HEK293 (cell line): ENCODE results near the gene C20orf204.

Source experiments
- FEZF1 ChIP-seq: fragments of 450-650 bp; formaldehyde crosslinking; IDR thresholded peaks from 2 replicates; pipeline ENCODE4 v1.5.1; 2016; ENCODE audit warnings: missing biosample characterization, missing genetic modification characterization
- GLIS2 ChIP-seq: fragments of 450-650 bp; formaldehyde crosslinking; IDR thresholded peaks from 2 replicates; pipeline ENCODE4 v1.5.1; 2016; ENCODE audit warnings: missing biosample characterization, missing genetic modification characterization
- KLF16 ChIP-seq: fragments of 450-650 bp; formaldehyde crosslinking; IDR thresholded peaks from 2 replicates; pipeline ENCODE4 v1.5.1; 2017; ENCODE audit warnings: missing biosample characterization, missing genetic modification characterization
- KLF7 ChIP-seq: fragments of 450-650 bp; formaldehyde crosslinking; IDR thresholded peaks from 2 replicates; pipeline ENCODE4 v1.5.1; 2016; ENCODE audit warnings: missing biosample characterization, missing genetic modification characterization, borderline replicate concordance
- SALL2 ChIP-seq: fragments of 450-650 bp; formaldehyde crosslinking; IDR thresholded peaks from 2 replicates; pipeline ENCODE4 v1.5.0; 2017; ENCODE audit warnings: missing biosample characterization, mild to moderate bottlenecking, missing genetic modification characterization, borderline replicate concordance
- ZBTB1 ChIP-seq: fragments of 450-650 bp; formaldehyde crosslinking; IDR thresholded peaks from 2 replicates; pipeline ENCODE4 v1.5.1; 2016; ENCODE audit warnings: missing biosample characterization, missing genetic modification characterization
- ZBTB20 ChIP-seq: fragments of 450-650 bp; formaldehyde crosslinking; IDR thresholded peaks from 2 replicates; pipeline ENCODE4 v1.5.1; 2016; ENCODE audit warnings: missing biosample characterization, missing genetic modification characterization
- ZBTB21 ChIP-seq: fragments of 450-650 bp; formaldehyde crosslinking; IDR thresholded peaks from 2 replicates; pipeline ENCODE4 v1.5.1; 2017; ENCODE audit warnings: missing biosample characterization, missing genetic modification characterization
- ZBTB26 ChIP-seq: fragments of 450-650 bp; formaldehyde crosslinking; optimal IDR thresholded peaks from 2 replicates; pipeline ENCODE3; 2016; ENCODE audit warnings: missing biosample characterization, mild to moderate bottlenecking, missing genetic modification characterization
- ZBTB49 ChIP-seq: fragments of 450-650 bp; formaldehyde crosslinking; IDR thresholded peaks from 2 replicates; pipeline ENCODE4 v1.5.1; 2016; ENCODE audit warnings: missing biosample characterization, missing genetic modification characterization, low read depth
- ZBTB8A ChIP-seq: fragments of 450-650 bp; formaldehyde crosslinking; IDR thresholded peaks from 2 replicates; pipeline ENCODE4 v1.5.1; 2016; ENCODE audit warnings: missing biosample characterization, missing genetic modification characterization
- ZIC2 ChIP-seq: fragments of 450-650 bp; formaldehyde crosslinking; IDR thresholded peaks from 2 replicates; pipeline ENCODE4 v1.5.1; 2016; ENCODE audit warnings: missing biosample characterization, missing genetic modification characterization
- ZNF155 ChIP-seq: fragments of 450-650 bp; formaldehyde crosslinking; IDR thresholded peaks from 2 replicates; pipeline ENCODE4 v1.5.1; 2016; ENCODE audit warnings: missing biosample characterization, missing genetic modification characterization
- ZNF18 ChIP-seq: fragments of 450-650 bp; formaldehyde crosslinking; IDR thresholded peaks from 2 replicates; pipeline ENCODE4 v1.5.1; 2016; ENCODE audit warnings: missing biosample characterization, missing genetic modification characterization
- ZNF223 ChIP-seq: fragments of 450-650 bp; formaldehyde crosslinking; IDR thresholded peaks from 2 replicates; pipeline ENCODE4 v1.5.1; 2016; ENCODE audit warnings: missing biosample characterization, missing genetic modification characterization
- ZNF266 ChIP-seq: fragments of 450-650 bp; formaldehyde crosslinking; IDR thresholded peaks from 2 replicates; pipeline ENCODE4 v1.5.1; 2016; ENCODE audit warnings: missing biosample characterization, missing genetic modification characterization, low read depth
- ZNF341 ChIP-seq: fragments of 450-650 bp; formaldehyde crosslinking; IDR thresholded peaks from 2 replicates; pipeline ENCODE4; 2016; ENCODE audit warnings: low read depth, missing biosample characterization, missing genetic modification characterization
- ZNF37A ChIP-seq: fragments of 450-650 bp; IDR thresholded peaks from 2 replicates; pipeline ENCODE4 v1.5.1; 2018; ENCODE audit warnings: missing biosample characterization, missing genetic modification characterization
- ZNF529 ChIP-seq: fragments of 450-650 bp; formaldehyde crosslinking; IDR thresholded peaks from 2 replicates; pipeline ENCODE4 v1.5.1; 2017; ENCODE audit warnings: missing genetic modification characterization, missing biosample characterization; ENCODE audit not compliant: insufficient replicate concordance
- ZNF600 ChIP-seq: fragments of 450-650 bp; formaldehyde crosslinking; IDR thresholded peaks from 2 replicates; pipeline ENCODE4 v1.5.1; 2016; ENCODE audit warnings: missing biosample characterization, missing genetic modification characterization
- ZNF639 ChIP-seq: fragments of 450-650 bp; formaldehyde crosslinking; IDR thresholded peaks from 2 replicates; pipeline ENCODE4 v1.5.1; 2016; ENCODE audit warnings: missing biosample characterization, missing genetic modification characterization
- ZNF658 ChIP-seq: fragments of 450-650 bp; formaldehyde crosslinking; IDR thresholded peaks from 2 replicates; pipeline ENCODE4; 2016; ENCODE audit warnings: missing biosample characterization, missing genetic modification characterization
- ZNF664 ChIP-seq: fragments of 450-650 bp; formaldehyde crosslinking; IDR thresholded peaks from 2 replicates; pipeline ENCODE4 v1.5.1; 2016; ENCODE audit warnings: missing biosample characterization, missing genetic modification characterization
- ZNF692 ChIP-seq: fragments of 450-650 bp; formaldehyde crosslinking; IDR thresholded peaks from 2 replicates; pipeline ENCODE4 v1.5.1; 2016; ENCODE audit warnings: missing biosample characterization, missing genetic modification characterization
- ZSCAN4 ChIP-seq: fragments of 450-650 bp; formaldehyde crosslinking; IDR thresholded peaks from 2 replicates; pipeline ENCODE4 v1.5.1; 2017; ENCODE audit warnings: missing biosample characterization, missing genetic modification characterization
- ZSCAN5A ChIP-seq: fragments of 450-650 bp; formaldehyde crosslinking; IDR thresholded peaks from 2 replicates; pipeline ENCODE4 v1.5.1; 2016; ENCODE audit warnings: missing biosample characterization, missing genetic modification characterization

The C20orf204 gene

GRCh38 chr20:64079273-64080012, 43.5 kb downstream of the C20orf204 start, which contains the start of gene RGS19 (continued):
- TF ChIP-seq ZBTB26 (tag by site-specific recombination) (peak; percentile 71), KLF7 (tag by site-specific recombination) (peak; percentile 32; the same call in 1 of the 2 replicates), ZBTB20 (tag by site-specific recombination) (peak; percentile 26; the same call in 1 of the 2 replicates), ZNF223 (tag by site-specific recombination) (no peak), ZNF18 (tag by site-specific recombination) (no peak), ZBTB8A (tag by site-specific recombination) (peak; percentile 49; the same call in 1 of the 2 replicates), GLIS2 (tag by site-specific recombination) (peak; percentile 81), ZNF37A (tag by site-specific recombination) (no peak), FEZF1 (tag by site-specific recombination) (no peak), ZNF600 (tag by site-specific recombination) (no peak), ZNF692 (tag by site-specific recombination) (peak; percentile 95), ZBTB49 (no peak), ZBTB21 (tag by site-specific recombination) (no peak), ZSCAN5A (0 out of 2 replicates have a peak, but pooled peaks have one; percentile 47), ZSCAN4 (tag by site-specific recombination) (no peak), SALL2 (tag by site-specific recombination) (no peak), ZNF341 (tag by site-specific recombination) (no peak), ZNF639 (tag by site-specific recombination) (no peak), ZIC2 (tag by site-specific recombination) (peak; percentile 90), ZNF155 (tag by site-specific recombination) (no peak), ZNF658 (tag by site-specific recombination) (no peak), KLF16 (tag by site-specific recombination) (peak; percentile 70; the same call in 1 of the 2 replicates), ZNF266 (tag by site-specific recombination) (no peak), ZNF664 (tag by site-specific recombination) (no peak), ZNF529 (tag by site-specific recombination) (no peak), ZBTB1 (tag by site-specific recombination) (no peak)
